Activated CD4-positive, alpha-beta T cell treated with anti-CD3 and anti-CD28 coated beads, Interleukin-2, amount 10 ng/mL, durations not matched to agents 7 days and 5 days (primary cell): ENCODE results near the gene DHDDS. TPM values are rescaled to one million over a fixed set of nuclear protein-coding genes. Genes with fewer than 3 reads are reported as not detected.

Experiments used
- CTCF ChIA-PET: fragments of 350-600 bp; sonication (Branson Sonifier 250); formaldehyde crosslinking; loops from one replicate; lab custom pipeline; 2021; ENCODE audit warnings: antibody characterized with exemption; lab: Charles Lee
- POLR2A ChIA-PET: fragments of 350-600 bp; sonication (Branson Sonifier 250); formaldehyde crosslinking; loops from one replicate; lab custom pipeline; 2021; ENCODE audit warnings: antibody characterized with exemption; lab: Charles Lee
- DNase-seq: peaks from one replicate; pipeline ENCODE4 v3.0.0-alpha.2; 2020
- H3K27ac Mint-ChIP-seq: one replicate; pipeline ENCODE4 v1.8.0; 2021; ENCODE audit warnings: mild to moderate bottlenecking, moderate library complexity, mixed read lengths
- H3K27me3 Mint-ChIP-seq: one replicate; pipeline ENCODE4 v1.8.0; 2021; ENCODE audit warnings: mixed read lengths
- H3K36me3 Mint-ChIP-seq: one replicate; pipeline ENCODE4 v1.8.0; 2021; ENCODE audit warnings: low read depth, mixed read lengths
- H3K4me1 Mint-ChIP-seq: one replicate; pipeline ENCODE4 v1.8.0; 2021; ENCODE audit warnings: mixed read lengths
- H3K4me3 Mint-ChIP-seq: one replicate; pipeline ENCODE4 v1.8.0; 2021; ENCODE audit warnings: mild to moderate bottlenecking, moderate library complexity, mixed read lengths
- H3K9me3 Mint-ChIP-seq: one replicate; pipeline ENCODE4 v1.8.0; 2021; ENCODE audit warnings: mixed read lengths
- total RNA-seq, 2 experiments: library from RNA; stranded (reverse); gene quantifications; one replicate each; pipeline ENCODE4 v1.2.3, GENCODE V29; 2021

Gene DHDDS
- total RNA-seq, 2 experiments from 2014 or later: 49.1 to 55.3 TPM

- CTCF ChIA-PET: interaction anchor here (0.6 to 2.1 kb wide), 7 partner anchors 12 to 463 kb away, joined by 3 to 8 read pairs (median 4); partner anchors contain the start of genes C1orf232, HMGN2 and ZNF593
- DNase-seq: no peak
- POLR2A ChIA-PET: interaction anchor here (1.1 to 1.9 kb wide), 2 partner anchors 37 to 39 kb away, joined by 5 to 6 read pairs; partner anchors contain the start of gene HMGN2
- Mint-ChIP-seq H3K4me3 (peak overlapping the region; percentile 88), H3K9me3 (no peaks in the 10 kb centered on the region), H3K36me3 (peaks cover 13% of the 10 kb centered on the region), H3K4me1 (peaks cover 23% of the 10 kb centered on the region), H3K27ac (peak overlapping the region; percentile 91), H3K27me3 (peaks cover 6% of the 10 kb centered on the region)
Measured at GRCh38 chr1:26432793-26433192, 672 bp downstream of the DHDDS start.

- H3K4me3 Mint-ChIP-seq: no peak overlapping the region
- no peak for DNase-seq
Measured at GRCh38 chr1:26434161-26434752, 2.1 kb downstream of the DHDDS start.

GRCh38 chr1:26438041-26438440, 5.9 kb downstream of the DHDDS start:
- Mint-ChIP-seq H3K27me3 (no peaks in the 10 kb centered on the region), H3K27ac (no peak overlapping the region), H3K4me3 (no peak overlapping the region), H3K9me3 (no peaks in the 10 kb centered on the region), H3K36me3 (peaks cover 48% of the 10 kb centered on the region), H3K4me1 (peaks cover 11% of the 10 kb centered on the region)
- ChIA-PET CTCF (interaction anchor here (1.3 to 1.8 kb wide), 2 partner anchors 62 to 74 kb away, joined by 4 to 5 read pairs; no protein-coding TSS in a partner anchor), POLR2A (interaction anchor here (0.6 kb wide), 1 partner anchor 8 kb away, joined by 3 read pairs; no protein-coding TSS in a partner anchor)
- DNase-seq: no peak

More at GRCh38 chr1:26434161-26434752, 2.1 kb downstream of the DHDDS start:
- POLR2A ChIA-PET: no interaction called here
- Mint-ChIP-seq H3K9me3 (no peaks in the 10 kb centered on the region), H3K36me3 (peaks cover 24% of the 10 kb centered on the region), H3K4me1 (peaks cover 23% of the 10 kb centered on the region), H3K27me3 (peaks cover 6% of the 10 kb centered on the region), H3K27ac (no peak overlapping the region)
- CTCF ChIA-PET: no interaction called here

- H3K27me3 Mint-ChIP-seq: no peaks in the 10 kb centered on the region
- H3K36me3 Mint-ChIP-seq: peaks cover 56% of the 10 kb centered on the region
- CTCF ChIA-PET: interaction anchor here (0.7 kb wide), 1 partner anchor 31 kb away, joined by 3 read pairs; no protein-coding TSS in a partner anchor
- POLR2A ChIA-PET: no interaction called here
- H3K27ac Mint-ChIP-seq: no peak overlapping the region
- H3K9me3 Mint-ChIP-seq: no peaks in the 10 kb centered on the region
- peaks cover 2% of the 10 kb centered on the region for H3K4me1 Mint-ChIP-seq
- no peak overlapping the region for H3K4me3 Mint-ChIP-seq
- no peak for DNase-seq
Measured at GRCh38 chr1:26440259-26440658, 8.1 kb downstream of the DHDDS start.

- H3K27ac Mint-ChIP-seq: no peak overlapping the region
- H3K4me1 Mint-ChIP-seq: no peaks in the 10 kb centered on the region
- no peak overlapping the region for H3K4me3 Mint-ChIP-seq
- no peak for DNase-seq
- H3K9me3 Mint-ChIP-seq: no peaks in the 10 kb centered on the region
- H3K27me3 Mint-ChIP-seq: no peaks in the 10 kb centered on the region
- POLR2A ChIA-PET: no interaction called here
- CTCF ChIA-PET: no interaction called here
- H3K36me3 Mint-ChIP-seq: peaks cover 46% of the 10 kb centered on the region
Measured at GRCh38 chr1:26449868-26450267, 17.7 kb downstream of the DHDDS start.

GRCh38 chr1:26450908-26451307, 18.8 kb downstream of the DHDDS start:
- Mint-ChIP-seq H3K27me3 (no peaks in the 10 kb centered on the region), H3K9me3 (no peaks in the 10 kb centered on the region), H3K4me3 (no peak overlapping the region), H3K36me3 (peaks cover 46% of the 10 kb centered on the region), H3K27ac (no peak overlapping the region), H3K4me1 (no peaks in the 10 kb centered on the region)
- no peak for DNase-seq
- CTCF ChIA-PET: no interaction called here
- POLR2A ChIA-PET: no interaction called here

- ChIA-PET POLR2A (no interaction called here), CTCF (no interaction called here)
- Mint-ChIP-seq H3K4me3 (no peak overlapping the region), H3K36me3 (peaks cover 46% of the 10 kb centered on the region), H3K27ac (no peak overlapping the region), H3K9me3 (no peaks in the 10 kb centered on the region), H3K4me1 (no peaks in the 10 kb centered on the region), H3K27me3 (no peaks in the 10 kb centered on the region)
- no peak for DNase-seq
Measured at GRCh38 chr1:26452459-26453183, 20.5 kb downstream of the DHDDS start.

- Mint-ChIP-seq H3K27me3 (no peaks in the 10 kb centered on the region), H3K4me1 (no peaks in the 10 kb centered on the region), H3K9me3 (no peaks in the 10 kb centered on the region), H3K4me3 (no peak overlapping the region), H3K36me3 (peaks cover 41% of the 10 kb centered on the region), H3K27ac (no peak overlapping the region)
- POLR2A ChIA-PET: no interaction called here
- CTCF ChIA-PET: interaction anchor here (1.2 kb wide), 1 partner anchor 41 kb away, joined by 3 read pairs; no protein-coding TSS in a partner anchor
- no peak for DNase-seq
Measured at GRCh38 chr1:26459148-26459547, 27.0 kb downstream of the DHDDS start.

- ChIA-PET POLR2A (no interaction called here), CTCF (interaction anchor here (1.2 to 1.3 kb wide), 2 partner anchors 12 to 41 kb away, joined by 3 to 4 read pairs; no protein-coding TSS in a partner anchor)
- no peaks in the 10 kb centered on the region for H3K9me3 Mint-ChIP-seq
- H3K27me3 Mint-ChIP-seq: no peaks in the 10 kb centered on the region
- H3K4me1 Mint-ChIP-seq: no peaks in the 10 kb centered on the region
- no peak for DNase-seq
- no peak overlapping the region for H3K4me3 Mint-ChIP-seq
- H3K36me3 Mint-ChIP-seq: peaks cover 43% of the 10 kb centered on the region
- H3K27ac Mint-ChIP-seq: peak overlapping the region; percentile 6
Measured at GRCh38 chr1:26459573-26460031, 27.5 kb downstream of the DHDDS start.

GRCh38 chr1:26468911-26469310, 36.8 kb downstream of the DHDDS start:
- Mint-ChIP-seq H3K27ac (no peak overlapping the region), H3K4me3 (no peak overlapping the region), H3K9me3 (no peaks in the 10 kb centered on the region), H3K36me3 (peaks cover 55% of the 10 kb centered on the region), H3K27me3 (no peaks in the 10 kb centered on the region), H3K4me1 (peaks cover 30% of the 10 kb centered on the region)
- ChIA-PET POLR2A (interaction anchor here (1.7 kb wide), 1 partner anchor 37 kb away, joined by 6 read pairs; the partner anchor contains the start of gene DHDDS), CTCF (interaction anchor here (1.1 to 1.5 kb wide), 2 partner anchors 8 to 23 kb away, joined by 3 read pairs; no protein-coding TSS in a partner anchor)
- no peak for DNase-seq

- DNase-seq: no peak
- CTCF ChIA-PET: interaction anchor here (0.6 to 1.5 kb wide), 8 partner anchors 7 to 340 kb away, joined by 3 to 6 read pairs (median 3); no protein-coding TSS in a partner anchor
- Mint-ChIP-seq H3K9me3 (no peaks in the 10 kb centered on the region), H3K27me3 (no peaks in the 10 kb centered on the region), H3K27ac (no peak overlapping the region), H3K4me3 (no peak overlapping the region), H3K4me1 (peaks cover 36% of the 10 kb centered on the region), H3K36me3 (peaks cover 57% of the 10 kb centered on the region)
- POLR2A ChIA-PET: interaction anchor here (1.7 kb wide), 1 partner anchor 37 kb away, joined by 6 read pairs; the partner anchor contains the start of gene DHDDS
Measured at GRCh38 chr1:26469558-26469957, 37.4 kb downstream of the DHDDS start.

GRCh38 chr1:26470878-26471497, 38.9 kb downstream of the DHDDS start:
- DNase-seq: no peak
- Mint-ChIP-seq H3K9me3 (no peaks in the 10 kb centered on the region), H3K27me3 (no peaks in the 10 kb centered on the region), H3K36me3 (peaks cover 52% of the 10 kb centered on the region), H3K4me3 (peak overlapping the region; percentile 96), H3K4me1 (peaks cover 44% of the 10 kb centered on the region), H3K27ac (peak overlapping the region; percentile 99)
- CTCF ChIA-PET: interaction anchor here (0.6 to 1.5 kb wide), 10 partner anchors 11 to 380 kb away, joined by 3 to 4 read pairs (median 3); partner anchors contain the start of genes CEP85 and DHDDS
- POLR2A ChIA-PET: interaction anchor here (1.0 to 1.1 kb wide), 2 partner anchors 39 to 332 kb away, joined by 3 to 5 read pairs; partner anchors contain the start of gene DHDDS
